Measurements from ENCODE around the gene TRPM1. TPM values are rescaled to one million over a fixed set of nuclear protein-coding genes. Genes with fewer than 3 reads are reported as not detected.

TRPM1 gene
- total RNA-seq, 1 donor from 2014 or later = 6.0 TPM

DNA sequence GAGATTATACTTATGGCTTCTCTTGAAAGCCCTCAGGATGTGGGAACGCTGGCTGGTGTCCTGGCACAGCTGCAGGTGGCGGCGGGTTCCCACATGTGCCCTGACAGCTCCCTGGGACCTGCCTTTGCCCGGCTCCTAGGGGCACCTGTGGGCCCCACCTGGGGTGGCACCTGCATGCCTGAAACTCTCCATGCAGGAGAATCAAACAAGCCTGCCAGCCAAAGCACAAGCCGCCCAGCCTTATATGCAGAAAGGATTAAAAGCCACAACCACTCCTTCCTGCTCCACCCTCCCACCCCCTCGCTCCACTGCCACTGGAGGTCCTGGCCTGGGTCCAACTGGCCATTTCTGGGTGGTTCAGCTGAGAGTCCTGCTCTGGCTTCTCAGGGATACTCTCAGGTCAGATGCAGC, 18.1 kb downstream of the TRPM1 start:
- no peak for DNase-seq (ENCODE audit: low spot score)

DNA sequence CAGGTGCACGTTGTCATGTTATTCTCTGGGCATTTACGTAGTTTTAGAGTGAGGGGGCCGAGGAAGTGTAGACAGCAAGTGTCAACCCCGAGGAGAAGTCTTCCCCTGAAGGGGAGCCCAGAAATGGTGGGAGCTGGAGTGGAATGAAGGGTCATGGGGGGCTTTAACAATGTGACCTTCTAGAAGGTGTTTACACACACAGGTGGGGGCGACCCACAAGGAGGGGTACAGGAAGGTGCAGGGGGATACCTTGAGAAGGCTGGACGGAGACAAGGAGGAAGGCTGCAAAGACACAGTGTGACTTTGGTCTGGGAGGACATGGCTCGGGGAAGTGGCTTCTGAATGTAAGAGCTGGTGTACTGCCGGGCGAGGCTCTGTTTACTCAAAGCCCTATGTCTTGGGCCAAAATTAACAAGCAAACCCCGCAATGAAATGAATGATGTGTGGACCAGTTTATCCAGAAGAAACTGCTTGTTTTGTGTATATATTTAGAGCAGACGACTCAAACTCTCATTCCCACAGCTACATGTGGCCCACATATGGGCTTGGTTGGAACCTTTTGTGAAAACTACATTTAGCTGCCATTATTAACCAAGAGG, 18.7 kb downstream of the TRPM1 start:
- DNase-seq (ENCODE audit: low spot score) = no peak

DNA sequence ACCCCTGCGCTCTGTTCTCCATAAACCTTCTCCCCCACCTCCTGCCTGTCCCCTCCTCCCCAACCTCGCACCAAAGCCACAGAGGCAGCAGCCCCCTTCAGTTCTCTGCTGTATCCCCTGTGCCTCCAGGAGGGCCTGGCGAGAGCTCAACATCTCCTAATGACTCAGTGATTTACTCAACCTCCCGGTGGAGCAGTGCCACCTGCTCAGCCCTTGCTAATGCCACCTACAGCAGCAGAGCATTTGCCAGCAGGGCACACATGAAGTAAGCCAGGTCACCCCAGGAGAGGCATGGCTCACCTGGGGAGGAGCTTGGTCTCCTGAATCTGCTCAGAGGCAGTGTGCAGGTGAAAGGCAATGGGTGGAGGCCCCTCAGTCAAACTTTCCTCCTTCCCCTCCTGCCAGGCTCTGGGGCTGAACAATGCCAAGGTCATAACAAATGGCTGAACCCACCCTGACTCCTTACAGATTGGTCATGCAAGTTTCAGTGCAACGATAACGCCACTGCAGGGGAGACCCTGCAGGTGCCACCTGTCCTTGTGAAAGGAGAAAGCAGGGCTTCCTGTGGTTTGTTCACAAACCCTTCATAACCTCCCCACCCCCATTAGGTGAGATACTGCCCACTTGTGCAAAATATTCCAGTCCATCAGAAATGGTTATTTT, 19.8 kb downstream of the TRPM1 start:
- no peak for DNase-seq (ENCODE audit: low spot score)

DNA sequence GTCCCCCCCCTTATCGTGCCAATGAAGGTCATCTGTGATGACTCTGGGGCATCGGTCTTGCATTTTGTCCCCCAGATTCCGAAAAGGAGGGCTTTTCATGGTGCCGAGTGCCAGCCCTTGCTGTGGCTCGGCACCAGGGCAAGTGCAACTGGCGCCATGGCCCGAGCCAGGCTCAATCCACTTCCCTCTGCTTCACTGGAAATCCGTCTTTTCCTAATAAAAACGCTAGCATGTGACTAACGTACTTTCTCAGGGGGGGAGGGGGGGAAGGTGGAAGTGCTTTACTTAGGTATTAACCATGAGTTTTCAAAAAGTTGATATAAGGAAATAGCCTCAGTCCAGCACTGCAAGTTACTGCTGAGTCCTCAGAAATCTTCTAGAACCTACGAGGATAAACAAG, 20.5 kb downstream of the TRPM1 start:
- no peak for DNase-seq (ENCODE audit: low spot score)

DNA sequence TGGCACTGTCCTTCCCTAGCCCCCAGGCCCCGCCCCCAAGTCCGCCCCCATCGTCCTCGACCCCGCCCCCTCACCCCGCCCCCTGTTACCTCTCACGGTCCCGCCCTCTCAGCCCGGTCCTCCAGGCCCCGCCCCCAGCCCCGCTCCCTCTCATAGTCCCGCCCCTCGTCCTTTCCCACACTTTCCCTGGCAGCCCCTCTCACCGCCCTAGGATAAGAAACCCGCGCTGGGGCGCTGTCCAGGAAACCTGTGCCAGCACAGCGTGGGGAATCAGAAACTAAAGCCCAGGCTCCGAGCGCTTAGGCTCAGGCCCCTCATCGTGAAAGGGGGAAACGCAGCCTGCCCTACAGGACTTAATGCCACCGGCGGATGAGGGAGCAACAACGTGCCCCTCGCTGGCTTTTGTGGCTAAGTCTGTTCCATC, 20.9 kb downstream of the TRPM1 start:
- no peak for DNase-seq (ENCODE audit: low spot score)

DNA sequence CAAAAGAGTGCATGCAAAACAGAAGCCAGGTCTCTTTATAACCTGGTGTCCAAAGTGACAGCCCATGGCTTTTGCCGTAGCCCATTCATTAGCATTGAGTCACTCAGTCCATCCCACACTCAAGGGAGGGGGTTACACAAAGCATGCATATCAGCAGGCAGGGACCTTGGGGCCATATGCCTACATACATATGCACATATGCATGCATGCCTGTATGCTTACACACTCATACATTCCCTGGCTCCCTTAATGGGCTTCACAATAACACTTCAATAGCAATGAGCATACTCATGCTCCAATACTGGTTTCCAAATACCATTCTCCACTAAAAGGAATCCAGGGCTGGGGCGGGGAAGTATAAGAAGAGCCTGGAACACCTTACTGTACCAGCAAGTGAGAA, 22.0 kb downstream of the TRPM1 start:
- DNase-seq (ENCODE audit: low spot score) = peak; percentile 45

DNA sequence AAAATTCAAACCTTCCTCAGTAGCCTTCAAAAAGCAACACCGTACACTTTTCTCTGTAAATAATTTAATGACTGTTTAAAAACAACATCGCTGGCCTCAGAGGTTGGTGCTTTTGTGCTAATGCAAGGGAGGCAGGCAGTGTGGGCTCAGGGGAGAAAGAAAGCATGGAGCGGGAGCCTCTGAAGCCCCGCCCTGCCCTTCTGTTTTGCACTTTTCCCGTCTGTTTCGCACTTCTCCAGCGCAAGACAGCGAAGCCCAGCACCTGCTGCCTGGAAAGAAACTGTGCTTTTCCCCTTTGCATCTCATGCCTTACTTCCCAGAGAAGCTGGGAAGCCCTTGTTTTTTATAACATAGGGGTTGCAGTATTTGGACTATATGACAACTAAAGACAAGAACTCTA, 23.1 kb downstream of the TRPM1 start:
- DNase-seq (ENCODE audit: low spot score) = no peak

DNA sequence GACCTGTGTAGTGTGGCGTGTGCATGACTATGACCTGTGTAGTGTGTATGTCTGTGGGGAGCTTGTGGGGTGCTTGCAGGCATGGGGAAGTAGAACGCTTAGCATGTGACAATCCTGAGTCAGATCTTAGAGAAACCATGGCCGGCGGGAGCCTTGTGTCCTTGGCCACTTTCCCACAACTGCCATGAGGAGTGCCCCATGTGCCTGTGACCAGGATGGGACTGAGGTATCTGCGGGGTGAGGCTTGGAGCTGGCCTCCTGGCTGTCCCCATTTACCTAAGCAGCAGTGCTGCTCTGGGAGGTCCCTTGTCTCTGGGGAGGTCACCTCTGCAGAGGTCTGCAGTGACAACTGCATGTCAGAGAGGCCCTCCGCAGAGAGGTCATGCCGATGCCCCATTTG, 23.6 kb downstream of the TRPM1 start:
- no peak for DNase-seq (ENCODE audit: low spot score)

DNA sequence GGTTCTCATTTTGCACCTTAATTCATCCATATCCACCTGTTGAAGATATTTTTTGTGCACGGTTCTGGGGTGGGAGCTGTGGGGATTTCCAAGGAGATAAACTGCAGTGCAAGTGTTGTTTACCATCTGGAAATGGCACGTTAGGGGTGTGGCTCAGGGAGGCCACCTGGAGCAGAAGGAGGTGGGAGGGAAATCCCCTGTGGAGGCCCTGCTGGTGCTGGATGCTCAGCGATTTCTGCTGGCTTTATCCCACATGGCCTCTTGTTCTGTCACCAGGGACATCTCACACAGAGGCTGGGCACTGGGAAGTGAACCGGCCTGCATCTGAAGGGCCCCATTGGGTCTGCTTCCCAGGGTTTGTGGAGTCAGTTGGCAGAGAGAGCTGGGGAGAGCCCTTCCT, 24.3 kb downstream of the TRPM1 start:
- DNase-seq (ENCODE audit: low spot score) = no peak

DNA sequence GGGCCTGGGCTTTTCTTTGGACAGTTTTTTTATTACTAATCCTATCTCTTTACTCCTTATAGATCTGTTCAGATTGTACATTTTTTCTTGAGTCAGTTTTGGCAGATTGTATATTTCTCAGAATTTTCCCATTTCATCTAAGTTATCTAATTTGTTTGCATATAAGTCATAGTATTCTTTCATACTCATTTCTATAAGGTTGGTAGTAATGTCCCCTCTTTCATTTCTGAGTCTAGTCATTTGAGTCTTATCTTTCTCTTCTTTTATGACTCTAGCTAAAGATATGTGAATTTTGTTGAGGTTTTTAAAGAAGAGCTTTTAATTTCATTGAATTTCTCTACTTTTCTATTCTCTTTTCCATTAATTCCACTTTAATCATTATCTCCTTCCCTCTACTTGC, 27.2 kb downstream of the TRPM1 start:
- DNase-seq (ENCODE audit: low spot score) = no peak

DNA sequence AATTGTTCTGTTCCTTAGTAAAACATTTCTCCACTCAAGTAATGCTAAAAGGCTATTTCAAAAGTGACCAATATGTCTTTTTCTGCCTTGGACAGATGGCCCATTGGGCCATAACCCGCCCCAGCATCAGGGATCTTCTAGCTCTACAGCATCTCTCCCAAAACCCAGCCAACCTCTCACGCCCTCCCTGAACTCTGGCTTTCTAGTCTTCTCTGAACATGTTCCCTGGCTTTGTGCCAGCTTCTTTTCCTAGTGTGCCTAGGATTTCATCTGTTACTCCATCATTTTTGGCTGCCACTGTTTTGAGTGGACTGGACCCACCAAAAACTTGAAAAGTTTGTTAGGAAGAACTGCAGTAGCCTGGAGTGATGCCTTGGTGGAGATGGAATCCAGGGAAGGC, 30.7 kb downstream of the TRPM1 start:
- no peak for DNase-seq (ENCODE audit: low spot score)

DNA sequence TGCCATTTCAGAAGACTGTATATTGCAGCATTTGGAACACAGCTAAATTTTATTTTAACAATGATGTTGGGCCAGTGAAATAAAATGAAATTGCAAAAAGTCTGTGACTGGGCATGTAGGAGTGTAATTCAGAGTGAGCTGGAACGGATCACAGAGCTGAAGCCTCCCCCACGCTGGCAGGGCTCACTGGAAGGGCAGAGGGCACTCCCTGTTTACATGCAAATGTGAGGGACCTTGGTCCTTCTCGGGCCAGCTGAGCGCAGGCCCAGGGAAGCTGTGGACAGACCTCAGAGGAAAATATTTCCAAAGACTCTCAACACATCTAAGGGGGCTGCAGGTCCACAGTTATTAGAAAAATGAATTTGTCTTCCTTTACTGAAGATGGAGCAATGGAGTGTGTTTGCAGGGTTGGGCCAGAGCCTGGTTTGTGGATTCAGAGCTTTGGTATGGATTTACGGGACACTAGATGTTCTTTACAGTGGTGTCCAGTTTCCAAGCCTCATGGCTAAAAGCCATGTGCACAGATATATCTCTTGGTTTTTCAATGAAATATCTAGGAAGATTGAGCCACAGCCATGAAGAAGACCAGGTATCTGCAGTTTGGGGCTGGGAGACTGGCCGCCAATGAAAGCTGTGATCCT, 32.0 kb downstream of the TRPM1 start:
- DNase-seq (ENCODE audit: low spot score) = peak; percentile 50

DNA sequence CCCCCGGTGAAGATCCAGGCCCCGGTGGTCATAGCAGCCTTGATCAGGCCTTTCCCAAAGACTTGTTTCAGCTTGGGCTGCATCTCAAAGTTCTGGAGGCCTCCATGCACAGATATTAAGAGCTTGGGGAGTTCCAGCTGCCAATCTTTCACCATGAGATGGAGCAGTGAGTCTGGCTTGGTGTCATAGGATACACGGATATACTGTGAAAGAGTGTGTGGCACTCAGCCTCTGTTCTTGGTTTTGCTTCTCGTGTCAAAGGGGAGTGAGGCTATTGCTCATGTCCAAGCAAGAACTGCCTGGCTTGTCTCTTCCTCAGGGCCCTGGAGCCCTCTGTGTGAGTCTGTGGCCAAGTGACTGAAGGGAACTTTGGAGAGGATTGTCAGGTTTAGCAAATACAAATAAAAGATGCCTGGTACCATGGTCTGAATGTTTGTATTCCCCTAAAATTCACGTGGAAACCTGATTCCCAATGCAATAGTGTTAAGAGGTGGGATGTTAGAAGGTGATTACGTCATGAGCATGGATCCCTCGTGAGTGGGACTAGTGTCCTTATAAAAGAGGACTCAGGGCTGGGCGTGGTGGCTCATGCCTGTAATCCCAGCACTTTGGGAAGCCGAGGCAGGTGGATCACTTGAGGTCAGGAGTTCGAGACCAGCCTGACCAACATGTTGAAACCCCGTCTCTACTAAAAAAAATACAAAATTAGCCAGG, 33.5 kb downstream of the TRPM1 start:
- no peak for DNase-seq (ENCODE audit: low spot score)

DNA sequence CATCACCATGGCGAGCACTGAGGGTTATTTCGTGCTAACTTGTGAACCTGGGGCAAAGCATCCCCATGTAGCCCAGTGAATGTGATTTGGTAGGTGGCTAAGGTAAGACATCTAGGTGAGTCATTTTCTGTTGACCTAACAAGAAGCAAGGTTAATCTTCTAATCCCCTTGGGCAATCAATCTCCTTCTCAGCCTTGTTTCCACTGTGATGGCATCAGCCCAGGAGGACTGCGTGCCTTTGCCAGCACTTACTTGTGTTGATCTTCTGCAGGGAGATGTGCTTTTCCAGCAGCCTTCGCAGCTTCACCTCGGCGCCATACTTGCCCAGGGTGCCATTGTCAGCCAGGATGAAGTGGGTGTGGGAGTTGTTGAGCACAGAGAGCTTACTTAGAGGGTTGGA, 35.7 kb downstream of the TRPM1 start:
- no peak for DNase-seq (ENCODE audit: low spot score)

DNA sequence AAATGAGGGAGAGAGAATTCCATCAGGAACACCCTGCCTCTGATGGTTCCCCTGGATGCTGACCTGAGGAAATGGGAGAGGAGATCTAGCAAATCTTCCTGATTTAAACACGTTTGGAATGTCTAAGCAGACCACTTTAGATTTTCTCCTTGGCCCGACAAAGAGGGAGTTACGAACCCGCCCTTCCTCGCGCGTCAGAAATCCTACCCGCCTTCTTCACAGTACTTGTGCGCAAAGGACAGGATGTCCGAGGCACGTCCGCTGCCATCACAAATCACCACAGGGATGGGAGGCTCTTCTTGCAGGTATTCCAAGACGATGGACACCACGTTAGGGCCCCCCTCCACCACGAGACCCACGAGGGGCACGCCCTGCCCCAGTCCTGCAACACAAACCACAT, 38.6 kb downstream of the TRPM1 start:
- no peak for DNase-seq (ENCODE audit: low spot score)

DNA sequence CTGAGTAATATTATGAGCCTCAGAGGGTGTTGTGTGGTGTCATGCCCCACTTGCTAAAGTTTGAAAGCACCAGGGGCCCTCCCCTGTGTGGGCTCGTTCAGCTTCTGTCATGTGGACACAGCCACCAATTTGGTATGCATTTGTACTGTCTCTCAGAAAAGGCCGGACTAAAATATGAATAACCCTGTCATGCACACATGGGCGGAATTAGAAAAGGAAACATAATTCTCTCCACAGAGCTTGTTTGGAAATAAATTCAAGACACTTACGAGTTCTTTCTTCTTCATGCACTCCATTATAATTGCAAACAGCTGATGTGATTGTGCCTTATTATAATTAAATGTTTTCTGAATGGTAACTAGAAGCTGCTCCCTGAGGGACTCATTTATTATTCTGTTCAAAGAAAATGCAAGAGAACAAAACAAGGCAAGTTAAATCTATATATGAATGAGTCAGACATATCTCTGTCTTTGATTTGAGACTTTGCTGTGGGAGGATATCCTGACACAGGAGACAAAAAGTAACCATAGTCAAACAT, 39.1 kb downstream of the TRPM1 start:
- DNase-seq (ENCODE audit: low spot score) = no peak

DNA sequence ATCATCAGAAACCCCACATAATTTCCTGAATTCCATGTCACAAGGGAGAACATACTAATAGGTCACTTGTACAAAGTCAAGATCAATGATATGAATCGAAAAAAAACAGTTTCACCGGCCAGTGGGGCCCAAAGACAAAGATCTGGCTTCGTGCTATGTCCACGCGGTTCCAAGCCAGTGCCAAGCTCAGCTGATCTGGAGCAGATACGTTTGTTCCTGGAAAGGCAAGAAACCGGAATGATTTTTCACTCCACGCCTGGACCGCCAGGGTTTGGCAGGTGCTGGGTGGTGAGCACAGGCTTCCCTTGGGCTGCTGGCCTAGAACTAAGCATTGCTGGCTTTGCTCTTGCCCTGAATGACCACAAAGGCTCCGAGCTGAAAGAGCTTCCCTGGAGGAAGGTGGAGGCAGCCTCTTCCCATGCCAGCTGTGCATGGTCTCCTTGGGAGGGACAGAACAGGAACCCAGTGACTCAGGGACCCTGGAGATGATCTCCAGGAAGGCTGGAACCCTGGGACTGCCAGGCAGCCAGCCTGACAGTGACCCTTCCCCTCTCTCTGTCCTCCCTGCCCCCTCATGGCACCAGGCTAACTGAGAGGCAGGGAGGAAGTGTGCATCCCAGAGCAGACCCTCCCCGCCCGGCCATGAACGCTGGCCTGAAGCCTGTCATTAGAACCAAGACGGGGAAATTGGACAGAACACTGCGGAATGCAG, 40.9 kb downstream of the TRPM1 start:
- no peak for DNase-seq (ENCODE audit: low spot score)

DNA sequence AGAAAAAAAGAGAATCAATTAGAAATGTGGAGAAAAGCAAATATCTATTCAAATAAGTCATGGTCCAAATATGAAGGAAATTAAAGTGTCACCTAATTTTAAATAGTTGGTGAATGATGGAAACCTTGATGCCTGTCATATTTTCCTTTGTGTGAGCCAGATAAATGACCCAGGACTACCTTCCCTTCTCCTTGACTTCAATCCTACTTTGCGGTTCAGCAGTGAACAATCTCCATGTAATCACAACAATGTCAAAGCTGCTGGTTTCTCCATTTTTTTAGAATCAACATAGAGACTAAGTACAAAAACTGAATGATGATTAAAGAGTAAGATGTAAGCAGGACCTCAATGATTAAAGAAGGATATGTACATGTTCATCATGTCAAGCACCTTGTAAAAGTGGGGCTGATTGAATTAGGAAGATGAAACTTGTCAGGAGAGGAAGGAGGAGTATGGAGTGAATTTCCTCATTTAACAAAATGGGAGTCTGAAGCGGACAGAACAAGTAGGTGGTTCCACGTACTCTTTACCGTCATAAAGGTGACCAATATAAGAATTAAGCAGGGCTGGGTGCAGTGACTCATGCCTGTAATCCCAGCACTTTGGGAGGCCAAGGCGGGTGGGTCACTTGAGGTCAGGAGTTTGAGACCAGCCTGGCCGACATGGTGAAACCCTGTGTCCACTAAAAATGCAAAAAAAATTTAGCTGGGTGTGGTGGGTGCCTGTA, 43.1 kb downstream of the TRPM1 start:
- DNase-seq (ENCODE audit: low spot score) = no peak

DNA sequence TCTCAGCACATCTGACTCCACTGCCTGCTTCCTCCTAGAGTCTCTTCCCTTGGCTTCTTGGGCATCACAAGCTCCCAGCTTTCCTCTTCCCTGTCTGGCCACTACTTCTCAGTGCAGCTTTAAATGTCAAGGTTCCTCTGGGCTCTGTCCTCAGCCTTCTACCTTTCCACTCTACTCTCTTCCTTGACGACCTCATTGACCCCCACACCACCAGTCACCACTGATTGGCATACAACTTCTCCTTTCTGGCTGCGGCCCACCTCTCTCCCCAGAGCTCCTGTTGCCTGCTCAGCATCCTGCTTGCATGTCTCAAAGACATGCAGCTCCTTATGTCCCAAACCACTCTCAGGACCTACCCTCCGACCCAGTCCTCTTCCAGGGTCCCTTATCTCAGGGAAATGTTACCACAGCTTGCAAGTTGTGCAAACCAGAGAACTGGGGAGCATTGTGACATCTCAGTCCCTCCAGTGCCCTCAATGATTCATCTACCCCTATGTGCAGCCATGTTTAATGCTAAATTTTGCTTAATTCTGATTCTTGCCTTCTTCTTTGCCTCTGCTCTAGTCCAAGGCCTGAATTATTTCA, 49.9 kb downstream of the TRPM1 start:
- no peak for DNase-seq (ENCODE audit: low spot score)

DNA sequence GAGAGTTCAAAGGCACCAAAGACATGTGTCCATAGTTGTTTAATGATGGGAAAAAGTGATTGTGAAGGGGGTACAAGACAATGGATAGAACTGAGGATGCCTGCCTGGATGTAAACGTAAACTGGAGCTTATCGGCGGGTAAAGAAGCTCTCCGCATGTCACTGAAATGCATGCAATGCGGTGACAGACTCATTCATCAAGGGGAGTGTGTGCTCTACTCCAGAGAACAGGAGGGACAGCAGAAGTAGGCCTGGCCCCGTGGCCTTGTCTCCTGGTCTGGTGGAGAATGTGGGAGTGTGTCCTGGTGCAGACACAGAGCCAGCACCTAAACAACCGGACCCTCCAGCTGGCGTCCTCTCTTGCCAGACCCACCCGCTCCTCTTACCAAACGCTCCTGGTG, 50.6 kb downstream of the TRPM1 start:
- DNase-seq (ENCODE audit: low spot score) = no peak

Data from umbilical cord (tissue), 2 donors.